Stimulated activated CD4-positive, alpha-beta T cell treated with anti-CD3 and anti-CD28 coated beads, TNF-alpha, amount 100 ng/mL, for 1 hour (primary cell): Measurements from ENCODE around the gene HIPK4.
"Not testable (repeated sequence)": the region's sequence is repeated elsewhere in the genome, so short reads cannot be mapped to it uniquely, and the experiment has no call there.

Source experiments
- DNase-seq, 3 donors: peaks; one replicate each; pipeline ENCODE4 v3.0.0-alpha.2; 2020; ENCODE audit warnings: low read depth in 3 of 3, low spot score in 1 of 3

HIPK4 gene

DNA sequence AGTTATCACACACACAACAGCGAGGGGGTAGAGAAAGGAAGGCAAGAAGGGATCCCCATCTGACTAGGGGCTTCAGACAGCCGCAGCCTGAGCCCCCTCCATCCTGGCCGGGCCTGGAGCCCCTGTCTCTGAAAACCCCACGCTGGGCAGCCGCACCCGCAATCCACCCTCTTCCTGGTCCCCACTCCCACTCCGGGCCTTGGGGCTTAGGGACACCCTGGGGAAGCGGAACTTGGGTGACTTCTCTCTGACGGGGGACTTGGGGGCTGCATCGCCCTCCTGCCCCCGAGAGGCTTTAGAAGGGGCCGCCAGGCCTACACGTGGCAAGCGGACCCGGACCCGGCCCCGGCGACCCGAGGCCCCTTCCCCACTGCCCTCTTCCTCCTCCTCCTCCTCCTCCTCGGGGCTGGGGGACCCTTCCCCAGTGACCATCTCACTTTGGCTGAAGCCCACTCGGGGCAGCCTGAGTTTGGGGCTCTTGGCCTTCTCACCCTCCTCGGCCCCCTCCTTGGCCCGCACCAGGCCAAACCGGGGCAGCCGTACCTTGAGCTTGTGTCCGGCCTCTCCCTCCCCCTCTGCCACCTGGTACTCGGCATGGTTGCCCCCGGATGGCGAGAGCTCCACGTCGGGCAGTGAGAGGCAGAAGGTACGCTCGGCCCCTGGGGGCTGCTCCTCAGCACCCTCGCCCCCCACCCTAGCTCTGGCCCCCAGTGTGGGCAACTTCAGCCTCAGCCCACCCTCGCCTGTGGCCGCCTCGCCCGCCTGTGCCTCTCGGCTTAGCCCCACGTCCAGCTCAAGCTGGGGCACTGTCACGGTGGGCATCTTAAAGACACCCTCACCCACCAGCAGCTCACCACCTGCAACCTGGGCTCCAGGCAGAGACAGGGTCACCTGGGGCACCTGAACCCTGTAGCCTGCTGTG, 4.2 kb upstream of the HIPK4 start:
- DNase-seq: no peak

DNA sequence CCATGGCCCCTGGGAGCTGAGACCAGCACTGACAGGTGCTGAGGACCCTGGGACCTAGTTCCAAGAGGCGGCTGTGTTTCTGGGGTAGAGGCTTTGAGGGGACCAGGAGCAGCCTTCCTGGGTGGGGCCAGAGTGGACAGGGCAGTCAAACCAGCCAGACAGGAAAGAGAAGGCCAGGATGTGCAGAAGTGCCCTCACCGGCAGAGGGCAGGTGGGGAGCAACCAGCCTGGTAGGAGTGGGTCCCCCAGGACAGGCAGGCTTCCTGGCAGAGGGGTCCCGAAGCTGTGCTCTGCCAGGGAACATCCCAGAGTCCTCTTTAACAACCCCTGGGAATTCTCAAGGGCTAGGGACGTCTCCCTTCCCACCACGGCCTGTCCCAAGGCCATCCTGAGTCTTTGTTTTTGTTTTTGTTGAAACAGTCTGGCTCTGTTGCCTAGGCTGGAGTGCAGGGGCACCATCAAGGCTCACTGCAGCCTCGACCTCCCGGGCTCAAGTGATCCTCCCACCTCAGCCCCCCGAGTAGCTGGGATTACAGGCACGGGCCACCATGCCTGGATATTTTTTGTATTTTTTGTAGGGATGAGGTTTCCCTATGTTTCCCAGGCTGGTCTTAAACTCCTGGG, 3.0 kb upstream of the HIPK4 start:
- DNase-seq: no peak

- no peak for DNase-seq
Measured at GRCh38 chr19:40392123-40392522, 2.1 kb upstream of the HIPK4 start.

DNA sequence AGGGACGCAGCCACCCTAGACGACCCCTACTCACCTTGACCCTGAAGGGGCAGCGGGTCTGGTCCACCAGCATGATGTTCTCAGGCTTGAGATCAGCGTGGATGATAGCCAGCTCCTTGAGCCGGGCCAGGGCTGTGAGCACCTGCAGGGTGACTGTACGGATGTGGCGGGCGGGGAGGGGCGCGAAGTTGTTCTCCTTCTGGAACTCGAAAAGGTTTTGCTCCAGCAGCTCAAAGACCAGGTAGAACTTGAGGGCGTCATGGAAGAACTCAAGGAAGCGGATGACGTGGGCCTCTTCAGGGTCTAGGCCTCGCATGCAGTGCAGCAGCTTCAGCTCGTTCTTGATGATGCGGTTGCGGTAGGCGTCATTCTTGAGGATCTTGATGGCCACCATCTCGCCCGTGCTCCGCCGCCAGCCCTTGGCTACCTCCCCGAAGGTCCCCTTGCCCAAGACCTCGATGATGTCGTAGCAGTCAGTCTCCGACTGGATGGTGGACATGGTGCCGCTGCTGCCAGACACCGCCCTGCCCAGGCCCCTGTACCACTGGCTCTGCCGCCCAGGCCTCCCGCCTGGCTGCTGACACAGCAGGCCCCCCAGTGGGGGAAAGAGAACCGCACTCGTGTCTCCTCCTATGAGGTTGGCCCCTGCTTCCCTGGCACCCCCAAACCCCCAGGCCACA, 437 bp downstream of the HIPK4 start:
- DNase-seq: no peak

DNA sequence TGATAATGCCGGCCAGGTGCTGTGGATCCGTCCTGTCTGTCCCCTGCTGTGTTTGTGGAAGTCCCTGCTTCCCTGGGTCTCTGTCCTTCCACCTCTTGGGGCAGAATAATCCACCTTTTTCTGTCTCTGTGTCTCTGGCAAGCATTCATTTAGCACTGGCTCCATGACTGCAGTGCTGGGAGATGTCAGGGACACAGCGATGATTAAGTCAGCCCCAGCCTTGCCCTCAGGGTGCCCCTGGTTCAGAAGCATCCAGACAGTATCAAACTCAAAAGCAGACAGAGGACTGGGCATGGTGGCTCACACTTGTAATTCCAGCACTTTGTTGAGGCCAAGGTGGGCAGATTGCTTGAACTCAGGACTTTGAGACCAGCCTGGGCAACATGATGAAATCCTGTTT, 1.5 kb downstream of the HIPK4 start:
- DNase-seq: no peak

- no peak for DNase-seq
Measured at GRCh38 chr19:40387155-40387554, 2.8 kb downstream of the HIPK4 start.

DNA sequence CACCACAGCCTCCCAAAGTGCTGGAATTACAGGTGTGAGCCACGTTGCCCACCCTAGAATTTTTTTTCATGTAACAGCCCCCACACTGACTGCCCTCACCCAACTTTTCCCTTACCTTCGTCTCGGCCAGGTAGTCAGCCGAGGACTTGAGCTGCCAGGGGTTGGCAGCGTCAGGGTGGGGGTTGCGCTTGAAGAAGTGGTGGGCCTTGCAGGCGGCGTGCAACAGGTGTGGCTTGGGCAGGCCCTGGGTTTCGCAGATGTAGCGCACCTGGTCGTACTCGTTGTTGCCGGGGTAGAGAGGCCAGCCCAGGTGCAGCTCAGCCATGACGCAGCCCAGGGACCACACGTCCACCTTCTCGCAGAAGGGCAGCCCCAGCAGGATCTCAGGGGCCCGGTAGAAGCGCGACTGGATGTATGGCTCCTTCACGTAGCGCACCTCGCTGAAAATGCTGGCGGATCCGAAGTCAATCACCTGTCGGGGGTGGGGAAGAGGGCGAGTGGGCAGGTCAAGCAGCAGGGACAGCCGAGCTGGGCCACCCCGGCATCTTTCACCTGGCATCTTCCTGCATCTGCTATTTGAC, 6.2 kb downstream of the HIPK4 start:
- DNase-seq: no peak

DNA sequence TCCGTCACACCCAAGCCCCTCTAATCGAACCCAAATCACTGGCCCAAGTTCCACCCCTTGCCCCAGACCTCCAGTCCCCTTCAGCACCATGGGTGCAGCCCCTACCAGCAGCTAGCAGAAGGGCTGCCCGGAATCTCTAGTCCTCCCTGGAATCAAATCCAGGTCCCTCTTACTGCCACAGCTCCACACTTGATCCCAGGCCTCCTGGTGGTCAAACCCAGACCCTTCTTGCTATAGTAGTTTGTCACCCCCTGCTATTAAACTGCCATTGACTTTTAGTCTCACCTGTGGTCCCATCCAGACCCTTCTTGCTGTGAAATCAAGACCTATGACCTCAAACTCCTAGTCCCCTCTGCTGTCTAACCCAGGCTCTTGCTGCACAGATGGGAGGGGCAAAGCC, 8.7 kb downstream of the HIPK4 start:
- no peak for DNase-seq

DNA sequence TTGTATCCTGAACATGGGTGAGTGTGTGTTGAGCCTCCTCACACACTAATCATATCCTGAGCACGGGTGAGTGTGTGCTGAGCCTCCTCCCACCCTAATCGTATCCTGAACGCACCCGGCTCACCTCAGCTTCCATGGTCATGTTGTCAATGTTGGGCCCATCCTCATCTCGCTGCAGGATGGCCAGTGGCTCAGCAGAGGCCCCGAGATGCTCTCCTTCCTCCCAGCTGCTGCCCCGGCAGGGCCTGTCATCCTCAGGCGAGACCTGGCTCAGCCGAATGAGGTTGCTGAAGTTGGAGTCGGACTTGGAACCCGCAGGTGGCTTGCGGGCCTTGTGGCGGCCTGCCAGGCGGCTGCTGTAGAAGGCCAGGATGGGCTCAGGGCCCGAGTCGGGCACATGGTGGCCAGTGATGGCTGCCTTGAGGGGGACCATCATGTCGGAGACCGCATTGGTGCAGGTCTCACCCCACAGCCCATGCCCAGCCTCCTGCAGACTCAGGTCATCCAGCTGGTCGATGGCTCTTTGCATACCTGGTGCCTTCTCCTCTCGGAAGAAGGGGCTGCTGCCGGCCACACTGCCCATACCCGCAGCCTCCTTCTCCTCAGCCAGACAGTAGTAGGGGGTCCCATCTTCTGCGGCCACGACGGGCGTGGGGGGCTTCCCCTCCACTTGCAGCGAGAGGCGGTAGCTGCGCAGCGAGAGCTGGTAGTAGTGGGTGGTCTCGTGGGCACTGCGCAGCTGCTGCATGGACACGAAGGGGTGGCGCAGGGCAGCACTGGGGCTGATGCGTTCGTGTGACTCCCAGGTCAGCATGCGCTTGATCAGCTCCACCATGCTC, 9.6 kb downstream of the HIPK4 start:
- no peak for DNase-seq

GRCh38 chr19:40379446-40380198, 10.4 kb downstream of the HIPK4 start:
- DNase-seq: no peak

- no peak for DNase-seq
Measured at GRCh38 chr19:40378509-40378908, 11.5 kb downstream of the HIPK4 start.

DNA sequence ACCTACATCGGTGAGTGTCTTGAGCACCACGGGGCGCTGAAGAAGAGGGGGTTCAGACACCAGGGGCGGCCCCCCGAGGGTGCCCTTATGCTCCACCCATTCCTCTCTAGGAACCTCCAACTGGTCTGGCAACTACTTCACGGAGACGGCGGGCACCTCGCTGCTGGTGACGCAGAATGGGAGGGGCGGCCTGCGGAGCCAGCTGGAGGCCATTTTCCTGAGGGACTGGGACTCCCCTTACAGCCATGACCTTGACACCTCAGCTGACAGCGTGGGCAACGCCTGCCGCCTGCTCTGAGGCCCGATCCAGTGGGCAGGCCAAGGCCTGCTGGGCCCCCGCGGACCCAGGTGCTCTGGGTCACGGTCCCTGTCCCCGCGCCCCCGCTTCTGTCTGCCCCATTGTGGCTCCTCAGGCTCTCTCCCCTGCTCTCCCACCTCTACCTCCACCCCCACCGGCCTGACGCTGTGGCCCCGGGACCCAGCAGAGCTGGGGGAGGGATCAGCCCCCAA, 12.1 kb downstream of the HIPK4 start:
- no peak for DNase-seq

DNA sequence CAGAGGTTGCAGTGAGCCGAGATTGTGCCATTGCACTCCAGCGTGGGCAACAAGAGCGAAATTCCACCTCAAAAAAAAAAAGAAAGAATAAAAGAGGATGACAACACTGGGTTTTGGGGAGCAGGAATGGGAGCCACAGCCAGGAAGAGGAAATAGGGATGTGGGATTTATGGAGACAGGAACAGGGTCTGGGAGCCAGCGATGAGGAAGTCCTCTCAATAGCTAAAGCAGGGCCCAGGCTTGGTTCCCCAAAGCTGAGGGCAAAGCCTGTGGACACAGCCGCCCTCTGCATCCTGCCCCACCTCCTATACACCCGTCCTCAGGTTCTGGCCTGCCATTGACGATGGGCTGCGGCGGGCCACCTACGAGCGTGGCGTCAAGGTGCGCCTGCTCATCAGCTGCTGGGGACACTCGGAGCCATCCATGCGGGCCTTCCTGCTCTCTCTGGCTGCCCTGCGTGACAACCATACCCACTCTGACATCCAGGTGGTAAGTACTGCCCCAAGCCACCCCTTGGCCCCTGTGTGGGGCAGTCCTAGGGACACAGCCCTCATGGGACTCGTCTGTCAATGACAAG, 13.6 kb downstream of the HIPK4 start:
- DNase-seq: no peak

- DNase-seq: no peak
Measured at GRCh38 chr19:40374084-40374483, 15.9 kb downstream of the HIPK4 start.

DNA sequence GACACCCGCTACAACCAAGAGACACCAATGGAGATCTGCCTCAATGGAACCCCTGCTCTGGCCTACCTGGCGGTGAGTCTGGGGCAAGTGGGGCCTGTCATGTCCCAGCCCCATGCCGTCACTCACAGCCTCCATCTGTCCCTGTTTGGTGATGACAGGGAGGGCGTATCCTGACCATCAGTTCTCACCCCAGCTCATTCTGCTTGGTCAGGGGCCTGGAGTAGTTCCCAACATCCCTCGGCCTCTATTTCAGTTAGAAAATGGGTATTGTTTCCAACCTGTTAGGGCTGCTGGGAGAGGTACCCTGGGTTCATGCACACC, 18.2 kb downstream of the HIPK4 start:
- DNase-seq: no peak

DNA sequence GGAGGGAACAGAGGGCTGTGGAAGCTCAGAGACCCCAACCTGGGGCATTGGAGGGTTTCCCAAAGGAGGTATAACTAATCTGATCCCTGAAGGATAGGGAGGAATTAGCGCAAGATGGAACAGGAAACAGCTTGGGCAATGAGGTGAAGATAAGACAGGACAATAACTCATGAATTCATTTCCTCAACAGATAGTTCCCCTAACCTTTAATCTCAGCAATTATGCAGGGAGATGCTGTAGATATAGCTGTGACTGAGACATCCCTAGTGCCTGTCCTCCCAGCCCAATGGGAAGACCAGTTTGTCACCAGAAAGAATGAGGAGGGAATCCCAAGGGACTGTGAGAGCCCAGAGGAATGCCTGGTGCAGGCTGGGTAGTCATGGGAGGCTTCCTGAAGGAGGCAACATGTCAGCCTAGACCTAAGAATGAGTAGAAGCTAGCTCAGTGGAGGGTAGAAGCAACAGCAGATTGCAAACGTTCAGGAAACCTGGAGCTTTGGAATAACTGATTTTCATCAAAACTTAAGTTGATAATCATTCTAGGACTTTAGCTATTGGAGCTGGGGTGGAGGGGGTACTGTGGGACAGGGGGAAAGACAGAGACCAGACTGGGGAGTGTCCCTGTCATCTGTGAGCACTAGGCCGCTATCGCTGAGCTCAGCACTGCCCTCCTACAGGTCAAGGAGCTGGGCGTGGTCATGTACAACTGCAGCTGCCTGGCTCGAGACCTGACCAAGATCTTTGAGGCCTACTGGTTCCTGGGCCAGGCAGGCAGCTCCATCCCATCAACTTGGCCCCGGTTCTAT, 18.8 kb downstream of the HIPK4 start:
- DNase-seq: no peak

DNA sequence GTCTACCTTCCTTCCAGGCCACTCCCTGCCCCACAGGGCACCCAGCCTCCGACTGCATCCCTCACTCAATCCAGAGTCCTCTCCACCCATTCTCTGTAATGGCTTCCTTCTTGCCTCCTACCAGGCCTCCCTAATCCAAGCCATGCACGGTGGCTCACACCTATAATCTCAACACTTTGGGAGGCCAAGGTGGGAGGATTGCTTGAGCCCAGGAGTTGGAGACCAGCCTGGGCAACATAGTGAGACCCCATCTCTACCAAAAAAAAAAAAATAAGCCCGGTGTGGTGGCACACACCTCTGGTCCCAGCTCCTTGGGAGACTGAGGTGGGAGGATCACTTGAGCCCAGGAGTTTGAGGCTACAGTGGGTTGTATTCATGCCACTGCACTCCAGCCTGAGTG, 19.7 kb downstream of the HIPK4 start:
- not testable (repeated sequence) for DNase-seq

DNA sequence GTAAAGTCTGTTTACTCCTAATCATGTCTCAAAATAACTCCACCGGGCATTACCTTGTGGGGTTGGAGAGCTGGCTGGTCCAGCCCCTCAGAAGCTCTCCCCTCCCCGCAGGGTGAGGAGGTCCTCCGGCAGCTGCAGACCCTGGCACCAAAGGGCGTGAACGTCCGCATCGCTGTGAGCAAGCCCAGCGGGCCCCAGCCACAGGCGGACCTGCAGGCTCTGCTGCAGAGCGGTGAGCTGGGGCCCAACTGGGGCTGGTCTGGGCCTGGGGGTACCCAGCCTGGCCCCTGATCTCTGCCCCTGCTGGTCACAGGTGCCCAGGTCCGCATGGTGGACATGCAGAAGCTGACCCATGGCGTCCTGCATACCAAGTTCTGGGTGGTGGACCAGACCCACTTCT, 20.2 kb downstream of the HIPK4 start:
- DNase-seq: no peak
